Measurements from ENCODE around the gene LRP1B. TPM values are rescaled to one million over a fixed set of nuclear protein-coding genes. Genes with fewer than 3 reads are reported as not detected.

The LRP1B gene
- total and polyA plus RNA-seq, 2 donors (not counting 1 experiment from before 2014, with no cell fraction given) = not detected

DNA sequence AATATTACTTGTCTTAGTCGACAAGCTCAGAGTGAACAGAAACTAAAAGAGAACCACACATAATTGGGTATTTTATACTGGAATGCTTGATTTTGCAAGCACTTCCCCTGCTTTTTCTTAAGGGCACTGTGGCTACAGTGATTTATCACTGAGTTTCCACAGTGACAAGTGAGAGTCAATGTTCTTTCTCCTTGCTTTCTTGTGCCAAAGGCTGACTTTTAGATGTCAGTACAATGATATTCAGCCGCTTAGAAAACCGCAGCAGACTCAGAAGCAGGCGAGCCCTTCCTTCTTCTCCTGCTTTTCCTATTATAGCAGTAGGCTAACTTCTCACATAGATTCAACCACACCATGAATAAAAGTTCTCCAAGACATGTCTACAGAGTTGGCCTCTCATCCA is 1747.0 kb downstream of the LRP1B start:
- intact Hi-C loops (cut with micrococcal nuclease) = no loop called here
- Histone ChIP-seq H3K27me3 (replicated peaks in 1 of 4; ENCODE audit: control extremely low read depth in 1 of 4, control insufficient read depth in 3 of 4, insufficient read depth in 4 of 4, low read length in 3 of 4) (no peaks in the 10 kb centered on the region), H3K4me3 (ENCODE audit: control extremely low read depth in 1 of 5, extremely low read depth in 1 of 5, insufficient read depth in 1 of 5, low read depth in 2 of 5, low read length in 4 of 5) (no peak overlapping the region), H4K20me1 (ENCODE audit: control insufficient read depth, insufficient read depth, low read length, poor library complexity, severe bottlenecking) (no peaks in the 10 kb centered on the region), H3K9ac (ENCODE audit: low read length) (no peak overlapping the region), H3K4me2 (replicated peaks; ENCODE audit: low read depth, low read length, poor library complexity, severe bottlenecking) (no peak overlapping the region), H3K27ac (ENCODE audit: low read length in 2 of 2) (no peak overlapping the region), H3K79me2 (ENCODE audit: control insufficient read depth, insufficient read depth, low read length) (no peaks in the 10 kb centered on the region), H3K9me3 (ENCODE audit: control extremely low read depth in 1 of 3, control insufficient read depth in 2 of 3, insufficient read depth in 1 of 3, low read length in 2 of 3) (peaks cover 0 to 3% (median 0%) of the 10 kb centered on the region in 3 donors), H3K4me1 (ENCODE audit: control insufficient read depth in 2 of 2, insufficient read depth in 2 of 2, low read length in 2 of 2) (no peaks in the 10 kb centered on the region), H2AFZ (ENCODE audit: insufficient read depth, low read depth, low read length, poor library complexity, severe bottlenecking) (no peak overlapping the region), H3K36me3 (replicated peaks in 1 of 2; ENCODE audit: control extremely low read depth in 1 of 2, control insufficient read depth in 1 of 2, extremely low read depth in 1 of 2, insufficient read depth in 2 of 2, low read length in 1 of 2) (no peaks in the 10 kb centered on the region)
- Mint-ChIP-seq H3K27ac (no peak overlapping the region), H3K27me3 (no peaks in the 10 kb centered on the region), H3K4me3 (no peak overlapping the region), H3K4me1 (no peaks in the 10 kb centered on the region), H3K9me3 (ENCODE audit: insufficient read depth) (no peaks in the 10 kb centered on the region)
- ATAC-seq (ENCODE audit: low read depth) (no peak), DNase-seq (no peak)
- 85% methylated on average over 3 of the region's 4 CpGs for WGBS (ENCODE audit: insufficient coverage)
- ChIA-PET CTCF (no interaction called here), POLR2A (no interaction called here)
- TF ChIP-seq, protein P1, sequence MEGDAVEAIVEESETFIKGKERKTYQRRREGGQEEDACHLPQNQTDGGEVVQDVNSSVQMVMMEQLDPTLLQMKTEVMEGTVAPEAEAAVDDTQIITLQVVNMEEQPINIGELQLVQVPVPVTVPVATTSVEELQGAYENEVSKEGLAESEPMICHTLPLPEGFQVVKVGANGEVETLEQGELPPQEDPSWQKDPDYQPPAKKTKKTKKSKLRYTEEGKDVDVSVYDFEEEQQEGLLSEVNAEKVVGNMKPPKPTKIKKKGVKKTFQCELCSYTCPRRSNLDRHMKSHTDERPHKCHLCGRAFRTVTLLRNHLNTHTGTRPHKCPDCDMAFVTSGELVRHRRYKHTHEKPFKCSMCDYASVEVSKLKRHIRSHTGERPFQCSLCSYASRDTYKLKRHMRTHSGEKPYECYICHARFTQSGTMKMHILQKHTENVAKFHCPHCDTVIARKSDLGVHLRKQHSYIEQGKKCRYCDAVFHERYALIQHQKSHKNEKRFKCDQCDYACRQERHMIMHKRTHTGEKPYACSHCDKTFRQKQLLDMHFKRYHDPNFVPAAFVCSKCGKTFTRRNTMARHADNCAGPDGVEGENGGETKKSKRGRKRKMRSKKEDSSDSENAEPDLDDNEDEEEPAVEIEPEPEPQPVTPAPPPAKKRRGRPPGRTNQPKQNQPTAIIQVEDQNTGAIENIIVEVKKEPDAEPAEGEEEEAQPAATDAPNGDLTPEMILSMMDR (IDR thresholded peaks at IDR 0.05) = no peak

DNA sequence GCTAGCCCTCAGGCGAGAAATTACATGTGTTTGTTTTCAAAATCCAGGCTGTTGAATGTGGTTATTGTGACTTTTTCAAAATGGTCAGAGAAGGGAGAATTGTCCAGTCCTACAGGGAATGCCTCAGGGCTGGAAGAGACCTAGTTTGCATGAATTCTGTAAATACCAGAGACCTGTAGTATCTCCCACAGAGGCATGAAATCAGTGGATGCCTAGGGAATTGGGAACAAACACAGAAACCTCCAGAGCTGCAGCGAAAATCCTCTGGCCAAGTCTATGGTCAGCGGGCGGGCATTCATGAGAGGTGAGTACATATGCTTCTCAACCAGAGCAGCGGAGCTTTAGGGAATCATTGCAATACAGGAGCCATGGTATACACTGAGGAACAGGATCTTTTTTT is 1754.1 kb downstream of the LRP1B start:
- no peaks in the 10 kb centered on the region for H3K9me3 Mint-ChIP-seq (ENCODE audit: insufficient read depth)
- no peaks in the 10 kb centered on the region for H3K4me1 Mint-ChIP-seq
- no peak overlapping the region for H2AFZ ChIP-seq (ENCODE audit: insufficient read depth, low read depth, low read length, poor library complexity, severe bottlenecking)
- ATAC-seq (ENCODE audit: low read depth) (no peak), DNase-seq (no peak)
- H3K4me3 ChIP-seq (ENCODE audit: control extremely low read depth in 1 of 5, extremely low read depth in 1 of 5, insufficient read depth in 1 of 5, low read depth in 2 of 5, low read length in 4 of 5) = no peak overlapping the region
- no peak overlapping the region for H3K4me2 ChIP-seq (replicated peaks; ENCODE audit: low read depth, low read length, poor library complexity, severe bottlenecking)
- H3K9ac ChIP-seq (ENCODE audit: low read length) = no peak overlapping the region
- no peaks in the 10 kb centered on the region for H3K27me3 ChIP-seq (replicated peaks in 1 of 4; ENCODE audit: control extremely low read depth in 1 of 4, control insufficient read depth in 3 of 4, insufficient read depth in 4 of 4, low read length in 3 of 4)
- no peaks in the 10 kb centered on the region for H3K36me3 ChIP-seq (replicated peaks in 1 of 2; ENCODE audit: control extremely low read depth in 1 of 2, control insufficient read depth in 1 of 2, extremely low read depth in 1 of 2, insufficient read depth in 2 of 2, low read length in 1 of 2)
- no peak for TF ChIP-seq EZH2 (IDR thresholded peaks at IDR 0.05; ENCODE audit: borderline replicate concordance, insufficient read depth, low read depth, low read length, poor library complexity, severe bottlenecking)
- TF ChIP-seq, protein P1 (IDR thresholded peaks at IDR 0.05) = no peak
- ChIA-PET POLR2A (no interaction called here), CTCF (no interaction called here)
- H4K20me1 ChIP-seq (ENCODE audit: control insufficient read depth, insufficient read depth, low read length, poor library complexity, severe bottlenecking) = no peaks in the 10 kb centered on the region
- H3K9me3 ChIP-seq (ENCODE audit: control extremely low read depth in 1 of 3, control insufficient read depth in 2 of 3, insufficient read depth in 1 of 3, low read length in 2 of 3) = peaks cover 0 to 3% (median 0%) of the 10 kb centered on the region in 3 donors
- no peaks in the 10 kb centered on the region for H3K79me2 ChIP-seq (ENCODE audit: control insufficient read depth, insufficient read depth, low read length)
- H3K27ac ChIP-seq (ENCODE audit: low read length in 2 of 2) = no peak overlapping the region
- H3K4me3 Mint-ChIP-seq = no peak overlapping the region
- H3K27ac Mint-ChIP-seq = no peak overlapping the region
- 97% methylated on average over 5 of the region's 5 CpGs for WGBS (ENCODE audit: insufficient coverage)
- no peaks in the 10 kb centered on the region for H3K27me3 Mint-ChIP-seq
- intact Hi-C loops (cut with micrococcal nuclease) = no loop called here
- H3K4me1 ChIP-seq (ENCODE audit: control insufficient read depth in 2 of 2, insufficient read depth in 2 of 2, low read length in 2 of 2) = no peaks in the 10 kb centered on the region
